ENCODE results near the gene CCRL2. TPM values are rescaled to one million over a fixed set of nuclear protein-coding genes. Genes with fewer than 3 reads are reported as not detected.

The CCRL2 gene
- total and polyA plus RNA-seq, 9 of the 15 experiments (the other 6 are each of a cell fraction or from before 2014, with no cell fraction given), result 3.4 to 5.7 (median 4.0) TPM

DNA sequence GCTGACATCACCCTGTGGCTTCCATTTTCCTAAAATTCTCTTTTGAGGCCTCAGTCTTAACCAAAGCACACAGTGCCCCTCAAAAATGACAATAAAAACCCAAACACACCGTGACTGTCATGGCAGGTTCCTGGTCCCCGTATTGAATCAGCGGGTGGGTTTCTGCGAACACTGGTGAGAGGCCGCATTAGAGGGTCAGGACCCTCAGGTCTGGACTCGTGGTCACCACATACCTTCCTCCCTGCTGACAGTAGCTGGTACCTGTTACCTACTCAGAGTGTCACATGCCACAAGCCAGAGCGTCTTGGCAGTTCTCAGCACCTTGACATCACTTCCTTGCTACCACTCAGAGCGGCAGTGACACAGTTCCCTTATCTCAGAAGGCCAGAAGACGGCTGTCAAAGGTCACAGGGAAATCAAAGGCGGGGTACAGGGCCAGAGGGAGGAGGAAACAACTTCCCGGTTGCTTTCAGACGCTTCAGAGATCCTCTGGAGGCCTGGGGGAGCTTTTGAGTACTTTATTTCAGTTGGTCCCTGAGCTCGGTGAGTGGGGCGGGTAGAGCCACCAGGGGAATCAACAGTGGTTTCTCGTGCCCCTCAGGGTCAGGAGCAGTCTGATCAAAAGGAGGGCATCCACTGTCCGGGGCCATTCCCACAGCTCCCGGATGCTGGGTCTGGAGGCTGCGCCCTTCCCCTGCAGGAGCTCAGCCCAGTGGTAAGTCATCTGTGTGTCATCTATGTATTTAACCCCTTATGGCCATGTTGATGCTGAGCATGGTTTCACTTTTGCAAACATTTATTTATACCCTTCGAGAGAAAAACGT lies at the start of gene CCRL2, which contains the start of gene CCR5AS (continued):
- TF ChIP-seq CBFA2T2 (conservative IDR thresholded peaks at IDR 0.05) (peak; percentile 92), CC2D1A (IDR thresholded peaks at IDR 0.05) (peak; percentile 78; the same call in 1 of the 2 replicates), CBX1 (IDR thresholded peaks at IDR 0.05; ENCODE audit: low read depth) (no peak; the same call in 1 of the 2 replicates), BRCA1 (IDR thresholded peaks at IDR 0.05) (no peak), BRCA1 (CRISPR knock-in tag; IDR thresholded peaks at IDR 0.05) (no peak), ZNF644 (tag; IDR thresholded peaks at IDR 0.05; ENCODE audit: low read depth) (peak; percentile 85), SMARCA5 (IDR thresholded peaks at IDR 0.05) (peak; percentile 32; the same call in 1 of the 2 replicates), ZKSCAN8 (CRISPR knock-in tag; IDR thresholded peaks at IDR 0.05) (peak; percentile 42), ZFX (CRISPR knock-in tag; IDR thresholded peaks at IDR 0.05) (peak; percentile 60; the same call in 1 of the 2 replicates), ZNF586 (CRISPR knock-in tag; conservative IDR thresholded peaks at IDR 0.05) (no peak), ERF (CRISPR knock-in tag; IDR thresholded peaks at IDR 0.05) (peak; percentile 89), ZNF551 (CRISPR knock-in tag; IDR thresholded peaks at IDR 0.05) (no peak), HNRNPUL1 (IDR thresholded peaks at IDR 0.05; ENCODE audit: low read length) (no peak; the same call in 1 of the 2 replicates), PRPF4 (IDR thresholded peaks at IDR 0.05; ENCODE audit: insufficient read depth, low read depth, low read length, poor library complexity, severe bottlenecking) (no peak), ZNF3 (CRISPR knock-in tag; IDR thresholded peaks at IDR 0.05) (no peak), GABPA (tag; conservative IDR thresholded peaks at IDR 0.05; ENCODE audit: low read depth) (peak; percentile 91), SRSF9 (IDR thresholded peaks at IDR 0.05; ENCODE audit: borderline replicate concordance, low read depth, low read length) (no peak), RFX5 (IDR thresholded peaks at IDR 0.05; ENCODE audit: low read depth, low read length) (no peak), ELF2 (CRISPR knock-in tag; IDR thresholded peaks at IDR 0.05) (peak; percentile 46; the same call in 1 of the 2 replicates), ZNF778 (CRISPR knock-in tag; IDR thresholded peaks at IDR 0.05) (no peak)
- TF ChIP-seq, protein P1, sequence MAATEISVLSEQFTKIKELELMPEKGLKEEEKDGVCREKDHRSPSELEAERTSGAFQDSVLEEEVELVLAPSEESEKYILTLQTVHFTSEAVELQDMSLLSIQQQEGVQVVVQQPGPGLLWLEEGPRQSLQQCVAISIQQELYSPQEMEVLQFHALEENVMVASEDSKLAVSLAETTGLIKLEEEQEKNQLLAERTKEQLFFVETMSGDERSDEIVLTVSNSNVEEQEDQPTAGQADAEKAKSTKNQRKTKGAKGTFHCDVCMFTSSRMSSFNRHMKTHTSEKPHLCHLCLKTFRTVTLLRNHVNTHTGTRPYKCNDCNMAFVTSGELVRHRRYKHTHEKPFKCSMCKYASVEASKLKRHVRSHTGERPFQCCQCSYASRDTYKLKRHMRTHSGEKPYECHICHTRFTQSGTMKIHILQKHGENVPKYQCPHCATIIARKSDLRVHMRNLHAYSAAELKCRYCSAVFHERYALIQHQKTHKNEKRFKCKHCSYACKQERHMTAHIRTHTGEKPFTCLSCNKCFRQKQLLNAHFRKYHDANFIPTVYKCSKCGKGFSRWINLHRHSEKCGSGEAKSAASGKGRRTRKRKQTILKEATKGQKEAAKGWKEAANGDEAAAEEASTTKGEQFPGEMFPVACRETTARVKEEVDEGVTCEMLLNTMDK (IDR thresholded peaks at IDR 0.05; ENCODE audit: borderline replicate concordance, insufficient read depth, low read depth, low read length, poor library complexity, severe bottlenecking), result no peak
- TF ChIP-seq, protein P2, sequence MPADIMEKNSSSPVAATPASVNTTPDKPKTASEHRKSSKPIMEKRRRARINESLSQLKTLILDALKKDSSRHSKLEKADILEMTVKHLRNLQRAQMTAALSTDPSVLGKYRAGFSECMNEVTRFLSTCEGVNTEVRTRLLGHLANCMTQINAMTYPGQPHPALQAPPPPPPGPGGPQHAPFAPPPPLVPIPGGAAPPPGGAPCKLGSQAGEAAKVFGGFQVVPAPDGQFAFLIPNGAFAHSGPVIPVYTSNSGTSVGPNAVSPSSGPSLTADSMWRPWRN (IDR thresholded peaks at IDR 0.05; ENCODE audit: low read depth), result 0 out of 2 replicates have a peak, but pooled peaks have one; percentile 45
- TF ChIP-seq, protein P3, sequence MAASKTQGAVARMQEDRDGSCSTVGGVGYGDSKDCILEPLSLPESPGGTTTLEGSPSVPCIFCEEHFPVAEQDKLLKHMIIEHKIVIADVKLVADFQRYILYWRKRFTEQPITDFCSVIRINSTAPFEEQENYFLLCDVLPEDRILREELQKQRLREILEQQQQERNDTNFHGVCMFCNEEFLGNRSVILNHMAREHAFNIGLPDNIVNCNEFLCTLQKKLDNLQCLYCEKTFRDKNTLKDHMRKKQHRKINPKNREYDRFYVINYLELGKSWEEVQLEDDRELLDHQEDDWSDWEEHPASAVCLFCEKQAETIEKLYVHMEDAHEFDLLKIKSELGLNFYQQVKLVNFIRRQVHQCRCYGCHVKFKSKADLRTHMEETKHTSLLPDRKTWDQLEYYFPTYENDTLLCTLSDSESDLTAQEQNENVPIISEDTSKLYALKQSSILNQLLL (CRISPR knock-in tag; IDR thresholded peaks at IDR 0.05; ENCODE audit: borderline replicate concordance), result no peak
- TF ChIP-seq, protein P4, sequence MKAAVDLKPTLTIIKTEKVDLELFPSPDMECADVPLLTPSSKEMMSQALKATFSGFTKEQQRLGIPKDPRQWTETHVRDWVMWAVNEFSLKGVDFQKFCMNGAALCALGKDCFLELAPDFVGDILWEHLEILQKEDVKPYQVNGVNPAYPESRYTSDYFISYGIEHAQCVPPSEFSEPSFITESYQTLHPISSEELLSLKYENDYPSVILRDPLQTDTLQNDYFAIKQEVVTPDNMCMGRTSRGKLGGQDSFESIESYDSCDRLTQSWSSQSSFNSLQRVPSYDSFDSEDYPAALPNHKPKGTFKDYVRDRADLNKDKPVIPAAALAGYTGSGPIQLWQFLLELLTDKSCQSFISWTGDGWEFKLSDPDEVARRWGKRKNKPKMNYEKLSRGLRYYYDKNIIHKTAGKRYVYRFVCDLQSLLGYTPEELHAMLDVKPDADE (conservative IDR thresholded peaks at IDR 0.05; ENCODE audit: control insufficient read depth, low read depth, low read length), result peak; percentile 53; the same call in 1 of the 2 replicates
